Measurements from ENCODE around the gene ADORA2B.
A peak's percentile ranks its signal among the peaks of the same experiment; 100 is the strongest.
"Not testable (repeated sequence)": the region's sequence is repeated elsewhere in the genome, so short reads cannot be mapped to it uniquely, and the experiment has no call there.

Gene ADORA2B

GRCh38 chr17:15926039-15926740 is 18.7 kb upstream of the ADORA2B start:
- DNase-seq: no peak

GRCh38 chr17:15928286-15928785 is 16.6 kb upstream of the ADORA2B start:
- no peak for DNase-seq

GRCh38 chr17:15929941-15930340 is 15.0 kb upstream of the ADORA2B start:
- no peak for DNase-seq

- no peak for DNase-seq
Measured at GRCh38 chr17:15930426-15930825, 14.5 kb upstream of the ADORA2B start.

GRCh38 chr17:15931394-15931793 is 13.5 kb upstream of the ADORA2B start:
- DNase-seq: no peak

- DNase-seq: no peak
Measured at GRCh38 chr17:15934866-15935265, 10.1 kb upstream of the ADORA2B start.

- DNase-seq: no peak
Measured at GRCh38 chr17:15935891-15936290, 9.0 kb upstream of the ADORA2B start.

GRCh38 chr17:15936481-15936880 is 8.4 kb upstream of the ADORA2B start:
- not testable (repeated sequence) for DNase-seq

- DNase-seq: no peak
Measured at GRCh38 chr17:15941781-15942180, 3.1 kb upstream of the ADORA2B start.

GRCh38 chr17:15942207-15942833 is 2.6 kb upstream of the ADORA2B start:
- no peak for DNase-seq

GRCh38 chr17:15943971-15944758 is 765 bp upstream of the ADORA2B start:
- DNase-seq: peak; percentile 82

- peak; percentile 67 for DNase-seq
Measured at GRCh38 chr17:15945527-15946191, 729 bp downstream of the ADORA2B start.

- DNase-seq: no peak
Measured at GRCh38 chr17:15946611-15947120, 1.7 kb downstream of the ADORA2B start.

GRCh38 chr17:15947271-15947670 is 2.3 kb downstream of the ADORA2B start:
- DNase-seq: no peak

- DNase-seq: no peak
Measured at GRCh38 chr17:15947976-15948752, 3.2 kb downstream of the ADORA2B start.

GRCh38 chr17:15951368-15952047 is 6.6 kb downstream of the ADORA2B start:
- DNase-seq: no peak

GRCh38 chr17:15952048-15952532 is 7.2 kb downstream of the ADORA2B start:
- DNase-seq: no peak

- no peak for DNase-seq
Measured at GRCh38 chr17:15952916-15953790, 8.2 kb downstream of the ADORA2B start.

- no peak for DNase-seq
Measured at GRCh38 chr17:15954222-15954621, 9.3 kb downstream of the ADORA2B start.

All from retina (tissue), 1 donor.